Fibroblast of upper back skin (primary cell): Measurements from ENCODE around the gene SENP7.
A peak's percentile ranks its signal among the peaks of the same experiment; 100 is the strongest.

Experiments used
- DNase-seq: peaks from one replicate; pipeline ENCODE4 v3.0.0-alpha.2; 2013

Gene SENP7

GRCh38 chr3:101423984-101424888, 88.8 kb downstream of the SENP7 start:
- no peak for DNase-seq

DNA sequence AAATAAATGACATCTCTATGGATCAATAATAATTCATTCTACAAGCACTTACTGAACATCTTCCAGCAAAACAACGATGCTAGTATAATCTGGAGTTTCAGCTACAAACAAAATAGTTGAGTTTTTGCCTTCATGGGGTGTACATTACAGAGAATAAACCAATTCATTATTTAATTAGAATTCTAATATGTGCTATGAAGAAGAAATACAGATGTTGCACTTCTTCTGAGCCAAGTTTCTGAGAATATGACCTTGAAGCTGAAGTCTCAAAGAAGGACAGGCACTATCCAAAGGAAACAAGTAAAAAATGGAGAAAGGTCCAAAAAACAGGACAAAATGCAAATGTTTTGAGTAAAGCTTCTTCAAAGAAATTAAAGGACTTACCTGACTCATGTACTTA, 94.2 kb downstream of the SENP7 start:
- no peak for DNase-seq

DNA sequence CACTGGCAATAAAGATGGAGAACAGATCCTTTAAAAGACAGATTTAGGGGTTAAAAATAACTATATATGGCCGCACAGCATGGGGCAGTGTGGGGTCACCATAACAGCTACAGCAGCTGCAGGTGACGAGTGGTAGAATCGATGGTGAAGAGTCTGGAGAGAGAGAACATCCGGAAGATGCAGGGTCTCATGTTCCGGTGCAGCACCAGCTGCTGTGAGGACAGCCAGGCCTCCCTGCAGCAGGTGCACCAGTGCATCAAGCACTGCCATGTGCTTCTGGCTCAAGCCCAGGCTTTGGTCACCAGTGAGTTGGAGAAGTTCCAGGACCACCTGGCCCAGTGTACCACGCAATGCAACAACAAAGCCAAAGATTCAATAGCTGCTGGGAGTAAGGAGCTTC, 98.9 kb downstream of the SENP7 start:
- no peak for DNase-seq

DNA sequence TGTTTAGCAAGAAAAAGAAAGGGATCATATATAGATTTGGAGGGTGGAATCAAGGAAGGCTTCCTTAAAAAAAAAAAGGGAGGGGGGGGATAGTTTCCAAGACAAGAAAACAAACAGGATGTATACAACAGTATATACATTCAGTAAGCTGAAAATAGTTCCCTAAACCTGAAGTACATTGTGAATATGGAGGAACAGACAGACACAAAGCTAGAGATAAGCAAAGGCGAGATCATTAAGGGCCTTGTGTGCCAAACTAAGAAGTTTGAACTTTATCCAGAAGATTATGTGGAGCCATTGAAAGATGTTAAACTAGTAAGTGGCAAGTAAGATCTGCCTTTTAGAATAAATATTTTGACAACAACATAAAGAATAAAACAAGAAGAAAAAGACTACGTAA, 99.4 kb downstream of the SENP7 start:
- no peak for DNase-seq

GRCh38 chr3:101391413-101391950, 121.5 kb downstream of the SENP7 start:
- no peak for DNase-seq

GRCh38 chr3:101388706-101389105, 124.3 kb downstream of the SENP7 start:
- no peak for DNase-seq

DNA sequence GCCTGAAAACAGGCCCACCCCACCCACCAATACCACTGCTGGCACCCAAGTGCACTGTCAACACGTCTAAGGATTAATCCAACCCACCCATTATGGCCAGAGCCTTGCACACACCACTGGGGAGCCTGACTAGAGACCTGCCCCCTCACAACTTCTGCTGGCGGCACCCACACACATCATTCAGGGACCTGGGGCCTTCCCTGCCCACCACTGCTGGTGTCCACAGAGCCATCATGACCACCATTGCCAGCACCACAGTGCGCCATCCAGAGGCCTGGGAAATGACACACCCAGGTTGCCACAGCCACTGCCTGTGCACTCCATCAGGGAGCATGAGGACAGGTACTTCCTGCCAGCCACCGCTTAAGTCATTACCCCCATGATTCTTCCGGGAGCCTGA, 125.7 kb downstream of the SENP7 start:
- DNase-seq = no peak

GRCh38 chr3:101384426-101384825, 128.6 kb downstream of the SENP7 start:
- no peak for DNase-seq

GRCh38 chr3:101383656-101384055, 129.4 kb downstream of the SENP7 start:
- no peak for DNase-seq

- peak; percentile 68 for DNase-seq
Observed at GRCh38 chr3:101383156-101383575, 129.8 kb downstream of the SENP7 start.

GRCh38 chr3:101381809-101382208, 131.2 kb downstream of the SENP7 start:
- DNase-seq = peak; percentile 54

DNA sequence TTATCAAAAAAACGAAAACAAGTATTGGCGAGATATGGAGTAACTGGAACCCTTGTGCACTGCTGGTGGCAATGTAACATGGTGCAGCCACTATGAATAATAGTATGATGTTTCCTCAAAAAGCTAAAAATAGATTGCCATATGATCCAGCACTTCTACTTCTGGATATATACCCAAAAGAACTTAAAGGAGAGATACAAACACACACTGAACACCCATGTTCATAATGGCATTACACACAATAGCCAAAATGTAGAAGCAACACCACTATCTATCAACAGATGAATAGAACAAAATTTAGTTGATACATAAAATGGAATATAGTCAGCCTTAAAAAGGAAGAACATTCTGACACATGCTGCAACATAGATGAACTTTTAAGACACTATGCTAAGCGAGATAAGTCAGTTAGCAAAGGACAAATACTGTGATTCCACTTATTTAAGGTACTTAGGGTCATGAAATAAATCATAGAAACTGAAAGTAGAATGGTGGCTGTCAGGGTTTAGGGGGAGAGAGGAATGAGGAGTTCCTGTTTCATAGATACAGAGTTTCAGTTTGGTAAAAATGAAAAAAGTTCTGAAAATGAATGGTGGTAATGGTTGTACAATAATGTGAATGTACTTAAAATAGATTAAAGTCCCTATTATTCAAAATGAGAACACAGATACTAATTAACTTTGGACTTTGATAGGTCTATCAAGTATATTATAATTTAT, 133.2 kb downstream of the SENP7 start:
- DNase-seq = no peak

- DNase-seq = no peak
Observed at GRCh38 chr3:101377796-101378195, 135.2 kb downstream of the SENP7 start.

DNA sequence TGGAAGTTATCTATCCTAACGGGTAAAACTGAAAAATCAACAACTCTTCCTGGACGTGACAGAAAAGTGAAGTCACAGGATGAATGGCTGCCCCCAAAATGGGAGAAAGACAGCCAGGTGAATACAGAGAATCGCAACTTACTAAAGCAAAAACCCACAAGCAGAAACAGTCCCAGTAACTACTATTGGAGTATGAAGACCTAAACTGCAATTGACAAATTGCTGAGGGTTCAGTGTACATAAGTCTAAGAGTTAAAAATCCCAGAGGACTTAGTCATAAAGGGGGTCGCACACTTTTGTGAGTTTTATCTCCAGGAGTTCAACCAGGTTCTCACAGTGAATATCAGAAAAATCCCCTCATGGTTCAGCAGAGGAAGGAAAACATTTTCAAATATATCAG, 135.8 kb downstream of the SENP7 start:
- DNase-seq = no peak

GRCh38 chr3:101375586-101375985, 137.4 kb downstream of the SENP7 start:
- DNase-seq = no peak

DNA sequence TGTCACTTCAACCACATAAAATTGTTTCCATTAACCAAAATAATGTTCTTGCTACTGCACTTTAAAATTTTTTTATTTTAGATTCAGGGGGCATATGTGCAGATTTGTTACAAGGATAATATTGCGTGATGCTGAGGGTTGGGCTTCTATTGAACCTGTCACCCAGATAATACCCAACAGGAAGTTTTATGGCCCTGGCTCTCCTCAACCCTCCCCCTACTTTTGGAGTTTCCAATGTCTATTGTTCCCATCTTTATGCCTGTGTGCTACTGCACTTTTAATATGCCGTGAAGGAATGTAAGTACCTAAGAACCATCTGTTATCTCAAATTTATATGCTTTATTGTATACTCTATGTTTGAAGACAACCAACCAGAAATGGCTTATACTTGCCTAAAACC, 150.6 kb downstream of the SENP7 start:
- DNase-seq = no peak

DNA sequence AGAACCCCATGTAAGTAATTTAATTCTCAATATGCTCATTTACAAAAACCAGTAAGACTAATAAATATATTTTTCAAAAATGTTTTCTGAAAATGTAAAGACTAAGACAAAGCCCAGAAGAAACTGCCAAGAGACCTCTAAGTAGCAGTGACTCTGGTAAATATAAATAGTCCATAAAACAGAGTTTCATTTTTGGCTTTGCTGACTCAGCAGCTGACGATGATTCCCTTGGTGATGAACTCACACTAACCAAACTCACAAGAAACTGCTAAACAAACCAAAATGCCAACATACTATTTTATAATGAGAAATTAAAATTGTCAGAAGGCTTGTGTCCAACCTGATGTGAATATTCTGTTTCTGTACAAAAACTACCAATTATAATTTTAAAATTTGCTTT, 161.2 kb downstream of the SENP7 start:
- DNase-seq = peak; percentile 1

DNA sequence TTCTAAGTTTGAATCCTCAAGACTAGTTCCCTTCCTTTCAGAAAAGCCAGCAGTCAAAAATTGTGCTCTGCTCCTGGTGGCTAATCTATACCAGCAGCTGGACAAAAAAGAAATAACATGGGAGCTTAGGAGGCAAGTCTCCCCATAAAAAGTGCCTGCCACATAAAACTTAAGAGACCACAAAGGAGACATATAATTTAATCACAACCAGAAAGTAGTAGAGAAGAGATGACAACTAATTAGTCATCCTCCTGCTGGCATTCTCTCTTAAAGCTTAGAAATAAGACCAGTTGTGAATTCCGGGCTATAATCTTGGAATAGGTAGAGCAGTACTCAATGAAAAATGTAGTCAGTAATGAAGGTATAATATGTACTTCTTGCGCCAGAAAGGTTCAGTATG, 172.4 kb downstream of the SENP7 start:
- peak; percentile 34 for DNase-seq

DNA sequence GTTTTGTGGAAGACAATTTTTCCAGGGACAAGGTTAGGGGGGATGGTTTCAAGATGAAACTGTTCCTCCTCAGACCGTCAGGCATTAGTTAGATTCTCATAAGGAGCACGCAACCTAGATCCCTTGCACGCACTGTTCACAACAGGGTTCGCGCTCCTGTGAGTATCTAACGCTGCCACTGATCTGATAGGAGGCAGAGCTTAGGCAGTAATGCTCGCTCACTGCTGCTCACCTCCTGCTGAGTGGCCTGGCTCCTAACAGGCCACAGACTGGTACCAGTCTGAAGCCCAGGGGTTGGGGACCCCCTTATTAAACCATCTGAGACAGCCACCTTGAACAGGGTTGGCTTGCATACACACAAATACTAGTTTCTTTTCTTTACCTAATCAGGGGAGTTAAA, 179.1 kb downstream of the SENP7 start:
- DNase-seq = no peak

GRCh38 chr3:101329016-101329673, 183.9 kb downstream of the SENP7 start:
- DNase-seq = no peak

- DNase-seq = no peak
Observed at GRCh38 chr3:101325393-101326134, 187.4 kb downstream of the SENP7 start.

DNA sequence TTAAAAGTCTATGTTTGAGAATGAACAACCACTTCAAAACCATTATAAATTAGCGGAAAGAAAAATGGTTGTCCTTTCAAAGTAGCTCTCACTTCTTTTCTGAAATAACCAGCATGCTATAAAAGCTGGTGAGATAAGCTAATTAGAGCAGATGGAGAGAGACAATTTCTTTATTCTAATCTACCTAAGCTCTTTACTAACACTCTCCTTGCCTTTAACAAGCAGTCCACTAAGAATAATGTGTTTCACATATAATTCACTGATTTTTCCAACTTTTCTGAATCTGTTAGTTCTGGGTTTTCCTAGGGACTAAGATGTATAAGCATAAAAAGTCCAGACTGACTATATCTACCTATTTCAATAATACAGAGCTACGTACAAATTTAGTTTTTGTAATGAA, 192.5 kb downstream of the SENP7 start, which contains the start of gene IMPG2:
Gene IMPG2 (minus strand): TSS at position 101 of the 400 bp plus-strand sequence. CDS start 203 bp downstream, outside the sequence.
- DNase-seq = no peak

DNA sequence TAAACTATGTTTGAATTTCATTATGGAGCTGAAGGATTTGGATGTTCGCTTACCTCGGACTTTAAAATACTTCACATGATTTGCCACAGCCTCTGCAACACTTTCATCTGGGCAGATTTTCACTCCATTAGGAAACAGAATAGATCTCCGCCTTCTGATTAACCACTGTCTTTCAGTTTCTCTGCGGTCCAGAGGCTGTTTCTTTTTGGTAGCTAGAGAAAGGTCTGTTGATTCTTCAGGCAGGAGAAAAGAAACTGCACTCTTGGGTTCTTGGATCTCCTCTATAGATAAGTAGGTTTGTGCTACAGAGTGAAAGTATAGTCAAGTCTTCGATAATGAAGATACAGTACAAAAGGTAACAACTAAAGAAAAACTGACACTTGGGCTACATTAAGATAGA, 193.5 kb downstream of the SENP7 start:
- no peak for DNase-seq
